ENCODE data around the gene ABCC4. TPM values are rescaled to one million over a fixed set of nuclear protein-coding genes. Genes with fewer than 3 reads are reported as not detected.

The ABCC4 gene
- total RNA-seq, 1 donor = 21.4 TPM

DNA sequence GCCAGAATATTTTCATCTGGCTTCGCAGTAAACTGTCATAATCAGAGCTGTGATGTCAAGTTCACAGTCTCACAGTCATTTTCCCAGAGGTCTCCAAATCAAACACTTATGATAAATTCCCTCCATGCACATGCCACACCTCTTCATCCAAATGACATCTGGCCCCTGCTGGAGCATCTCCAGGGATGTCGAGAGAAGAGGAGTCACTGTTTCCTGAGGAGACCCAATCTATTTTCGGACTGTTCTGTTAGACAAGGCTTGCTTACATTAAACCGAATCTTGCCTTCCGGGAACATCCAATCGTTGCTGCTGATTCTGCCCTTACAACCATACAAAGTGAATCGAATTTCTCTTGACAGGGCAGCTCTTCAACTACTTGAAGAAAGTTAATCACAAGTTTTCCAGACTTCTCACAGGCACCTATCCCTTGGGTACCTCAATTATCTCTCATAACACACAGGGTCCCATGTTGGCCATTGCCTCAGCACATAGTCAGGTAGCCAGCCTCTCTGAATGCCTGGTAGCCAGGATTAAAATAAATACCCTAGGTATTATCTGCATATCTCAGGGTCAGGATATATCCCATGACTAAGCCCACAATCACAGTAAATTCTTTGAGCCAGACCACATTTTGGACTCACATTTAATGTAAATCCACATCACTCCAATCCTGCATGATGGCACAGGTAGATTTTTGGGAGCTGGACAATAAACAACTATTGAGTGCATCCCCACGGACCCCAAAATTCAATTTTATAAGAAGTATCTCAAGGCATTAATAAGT, 182.5 kb downstream of the ABCC4 start:
- H3K4me3 ChIP-seq (ENCODE audit: low read depth, low read length) = no peak overlapping the region
- TF ChIP-seq, protein P1, sequence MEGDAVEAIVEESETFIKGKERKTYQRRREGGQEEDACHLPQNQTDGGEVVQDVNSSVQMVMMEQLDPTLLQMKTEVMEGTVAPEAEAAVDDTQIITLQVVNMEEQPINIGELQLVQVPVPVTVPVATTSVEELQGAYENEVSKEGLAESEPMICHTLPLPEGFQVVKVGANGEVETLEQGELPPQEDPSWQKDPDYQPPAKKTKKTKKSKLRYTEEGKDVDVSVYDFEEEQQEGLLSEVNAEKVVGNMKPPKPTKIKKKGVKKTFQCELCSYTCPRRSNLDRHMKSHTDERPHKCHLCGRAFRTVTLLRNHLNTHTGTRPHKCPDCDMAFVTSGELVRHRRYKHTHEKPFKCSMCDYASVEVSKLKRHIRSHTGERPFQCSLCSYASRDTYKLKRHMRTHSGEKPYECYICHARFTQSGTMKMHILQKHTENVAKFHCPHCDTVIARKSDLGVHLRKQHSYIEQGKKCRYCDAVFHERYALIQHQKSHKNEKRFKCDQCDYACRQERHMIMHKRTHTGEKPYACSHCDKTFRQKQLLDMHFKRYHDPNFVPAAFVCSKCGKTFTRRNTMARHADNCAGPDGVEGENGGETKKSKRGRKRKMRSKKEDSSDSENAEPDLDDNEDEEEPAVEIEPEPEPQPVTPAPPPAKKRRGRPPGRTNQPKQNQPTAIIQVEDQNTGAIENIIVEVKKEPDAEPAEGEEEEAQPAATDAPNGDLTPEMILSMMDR (IDR thresholded peaks at IDR 0.05; ENCODE audit: insufficient read depth, low read length) = no peak
- no peak for DNase-seq (ENCODE audit: low read depth)

- TF ChIP-seq, protein P1 (IDR thresholded peaks at IDR 0.05; ENCODE audit: insufficient read depth, low read length) = no peak
- no peak overlapping the region for H3K4me3 ChIP-seq (ENCODE audit: low read depth, low read length)
- DNase-seq (ENCODE audit: low read depth) = no peak
These were observed 184.2 kb downstream of the ABCC4 start for GRCh38 chr13:95117092-95117491.

DNA sequence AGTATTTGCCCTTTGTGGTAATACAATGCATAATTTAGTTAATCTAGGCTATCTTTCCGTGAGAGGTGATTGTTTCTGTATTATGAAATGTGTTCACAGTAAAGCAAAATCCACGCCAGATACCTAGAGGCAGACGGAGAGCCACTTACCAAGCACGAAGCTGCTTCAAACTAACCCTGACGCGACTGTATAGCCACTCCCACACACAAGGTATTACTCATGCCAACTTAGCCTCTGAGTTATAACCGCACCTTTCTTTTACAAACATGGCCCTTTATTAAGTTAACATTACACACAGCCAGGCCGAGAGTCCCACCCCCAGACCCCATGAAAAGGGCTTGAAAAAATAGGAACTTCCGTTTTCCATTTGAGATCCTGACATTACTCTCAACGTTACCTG, 185.7 kb downstream of the ABCC4 start:
- DNase-seq (ENCODE audit: low read depth) = no peak
- no peak overlapping the region for H3K4me3 ChIP-seq (ENCODE audit: low read depth, low read length)
- TF ChIP-seq, protein P1 (IDR thresholded peaks at IDR 0.05; ENCODE audit: insufficient read depth, low read length) = no peak

GRCh38 chr13:95113601-95114000, 187.7 kb downstream of the ABCC4 start:
- TF ChIP-seq, protein P1 (IDR thresholded peaks at IDR 0.05; ENCODE audit: insufficient read depth, low read length) = no peak
- DNase-seq (ENCODE audit: low read depth) = no peak
- H3K4me3 ChIP-seq (ENCODE audit: low read depth, low read length) = no peak overlapping the region

DNA sequence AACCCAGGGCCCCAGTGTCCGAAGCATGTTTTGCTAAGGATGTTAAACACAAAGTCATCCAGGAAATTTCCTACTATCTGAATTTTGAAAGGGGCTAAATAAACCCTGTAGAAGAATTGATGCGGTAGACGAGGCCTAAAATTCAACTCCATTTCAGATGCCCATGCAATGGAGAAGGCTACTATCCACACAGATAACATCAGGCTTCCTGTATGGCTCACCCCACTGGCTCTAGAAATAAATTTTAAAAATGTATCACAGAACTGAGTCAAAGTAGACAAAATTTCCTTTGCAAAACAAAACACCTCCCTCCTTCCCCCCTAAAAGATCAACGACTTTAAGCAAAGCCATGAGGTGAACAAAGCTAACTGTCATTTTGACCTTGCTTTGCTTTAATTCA, 188.4 kb downstream of the ABCC4 start:
- no peak for DNase-seq (ENCODE audit: low read depth)
- H3K4me3 ChIP-seq (ENCODE audit: low read depth, low read length) = no peak overlapping the region
- TF ChIP-seq, protein P1 (IDR thresholded peaks at IDR 0.05; ENCODE audit: insufficient read depth, low read length) = no peak

- TF ChIP-seq, protein P1 (IDR thresholded peaks at IDR 0.05; ENCODE audit: insufficient read depth, low read length) = no peak
- DNase-seq (ENCODE audit: low read depth) = no peak
- no peak overlapping the region for H3K4me3 ChIP-seq (ENCODE audit: low read depth, low read length)
These were observed 189.6 kb downstream of the ABCC4 start for GRCh38 chr13:95111608-95112007.

DNA sequence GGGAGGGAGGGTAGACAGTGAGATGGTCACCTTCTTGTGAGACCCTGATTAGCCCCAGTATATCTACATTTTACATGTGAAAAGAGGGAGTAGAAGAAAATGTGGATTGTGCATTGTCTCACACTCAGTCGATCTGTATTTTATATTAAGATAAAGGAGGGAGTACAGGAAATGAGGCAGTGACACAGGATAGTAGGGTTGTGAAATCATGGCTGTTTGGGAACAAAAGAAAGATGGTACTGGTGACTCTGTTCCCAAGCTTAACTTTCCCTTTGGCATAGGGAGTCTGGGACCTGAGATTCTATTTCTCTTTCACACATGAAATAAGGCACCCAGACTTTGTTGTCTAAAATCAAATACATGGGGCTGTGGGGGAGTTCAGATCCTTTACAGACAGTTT, 194.7 kb downstream of the ABCC4 start:
- no peak overlapping the region for H3K4me3 ChIP-seq (ENCODE audit: low read depth, low read length)
- TF ChIP-seq, protein P1 (IDR thresholded peaks at IDR 0.05; ENCODE audit: insufficient read depth, low read length) = no peak
- no peak for DNase-seq (ENCODE audit: low read depth)

Measured in fibroblast of the aortic adventitia (primary cell).